Mesenchymal stem cell (in vitro differentiated cells and primary cell): ENCODE results near the gene B9D1.
A peak's percentile ranks its signal among the peaks of the same experiment; 100 is the strongest.

Source experiments
- DNase-seq: peaks from one replicate; pipeline ENCODE4 v3.0.0-alpha.2; 2013
- H2AFZ ChIP-seq: one replicate; pipeline ENCODE4 v1.6.1; 2013; ENCODE audit warnings: low read depth, mild to moderate bottlenecking, control low read depth, inconsistent platforms, low read length, moderate library complexity
- H2AK5ac ChIP-seq: 2 replicates; pipeline ENCODE4 v1.6.1; 2013; ENCODE audit warnings: low read length, moderate library complexity, mild to moderate bottlenecking, inconsistent platforms; ENCODE audit not compliant: severe bottlenecking
- H2BK120ac ChIP-seq: one replicate; pipeline ENCODE4 v1.6.1; 2013; ENCODE audit warnings: low read depth, mild to moderate bottlenecking, inconsistent platforms, low read length, moderate library complexity
- H2BK12ac ChIP-seq, 2 experiments: one replicate each; pipeline ENCODE4 v1.6.1; 2013; ENCODE audit warnings: inconsistent platforms in 2 of 2, low read length in 2 of 2, mild to moderate bottlenecking in 2 of 2, moderate library complexity in 2 of 2, control low read depth in 1 of 2
- H2BK15ac ChIP-seq: one replicate; pipeline ENCODE4 v1.6.1; 2013; ENCODE audit warnings: mild to moderate bottlenecking, low read depth, inconsistent platforms; ENCODE audit not compliant: poor library complexity, severe bottlenecking
- H2BK5ac ChIP-seq: 2 replicates; pipeline ENCODE4 v1.6.1; 2013; ENCODE audit warnings: low read depth, mild to moderate bottlenecking, low read length, control low read depth, inconsistent platforms; ENCODE audit not compliant: poor library complexity, severe bottlenecking
- H3K14ac ChIP-seq, 2 experiments: one replicate each; pipeline ENCODE4 v1.6.1; 2013; ENCODE audit warnings: inconsistent platforms in 2 of 2, low read length in 2 of 2, control low read depth in 1 of 2, mild to moderate bottlenecking in 1 of 2, moderate library complexity in 1 of 2
- H3K18ac ChIP-seq, 2 experiments: one replicate each; pipeline ENCODE4 v1.6.1; 2013; ENCODE audit warnings: inconsistent platforms in 2 of 2, low read length in 2 of 2, control low read depth in 1 of 2, low read depth in 1 of 2, mild to moderate bottlenecking in 1 of 2
- H3K23ac ChIP-seq, 2 experiments: one replicate each; pipeline ENCODE4 v1.6.1; 2013; ENCODE audit warnings: inconsistent platforms in 2 of 2, low read length in 2 of 2, mild to moderate bottlenecking in 2 of 2, moderate library complexity in 2 of 2, control low read depth in 1 of 2
- H3K27ac ChIP-seq: 2 replicates; pipeline ENCODE4 v1.5.1; 2013; ENCODE audit warnings: mild to moderate bottlenecking, moderate library complexity, low read length, control low read depth, inconsistent platforms; ENCODE audit not compliant: poor library complexity, severe bottlenecking
- H3K27me3 ChIP-seq, 2 experiments: 2 replicates each; pipeline versions ENCODE4 v1.6.1 to v1.7.0; 2013; ENCODE audit warnings: low read length in 2 of 2, mild to moderate bottlenecking in 2 of 2, moderate library complexity in 2 of 2, control low read depth in 1 of 2, inconsistent platforms in 1 of 2; ENCODE audit not compliant: control insufficient read depth in 1 of 2, insufficient read depth in 1 of 2
- H3K36me3 ChIP-seq, 2 experiments: 2 replicates each; pipeline versions ENCODE4 v1.6.1 to v1.7.0; 2013; ENCODE audit warnings: low read length in 2 of 2, control low read depth in 1 of 2, inconsistent platforms in 1 of 2, low read depth in 1 of 2, mild to moderate bottlenecking in 1 of 2; ENCODE audit not compliant: insufficient read depth in 2 of 2, control insufficient read depth in 1 of 2
- H3K4ac ChIP-seq, 2 experiments: one replicate each; pipeline ENCODE4 v1.6.1; 2013; ENCODE audit warnings: inconsistent platforms in 2 of 2, low read length in 2 of 2, mild to moderate bottlenecking in 2 of 2, moderate library complexity in 2 of 2, control low read depth in 1 of 2, low read depth in 1 of 2
- H3K4me1 ChIP-seq: 2 replicates; pipeline ENCODE4 v1.6.1; 2013; ENCODE audit warnings: low read depth, low read length, control low read depth; ENCODE audit not compliant: control insufficient read depth, insufficient read depth
- H3K4me2 ChIP-seq: 2 replicates; pipeline ENCODE4 v1.6.1; 2013; ENCODE audit warnings: low read length, mild to moderate bottlenecking, inconsistent platforms; ENCODE audit not compliant: poor library complexity, severe bottlenecking
- H3K4me3 ChIP-seq, 2 experiments: 2 replicates each; pipeline versions ENCODE4 v1.5.1 to v1.7.0; 2013; ENCODE audit warnings: low read length in 2 of 2, mild to moderate bottlenecking in 2 of 2, control low read depth in 1 of 2, low read depth in 1 of 2; ENCODE audit not compliant: insufficient read depth in 1 of 2
- H3K79me1 ChIP-seq: replicated peaks from 2 replicates; pipeline ENCODE4 v1.6.1; 2013; ENCODE audit warnings: mild to moderate bottlenecking, control low read depth, low read length, inconsistent platforms; ENCODE audit not compliant: poor library complexity, severe bottlenecking
- H3K9ac ChIP-seq: 2 replicates; pipeline ENCODE4 v1.7.0; 2013; ENCODE audit warnings: mild to moderate bottlenecking, low read length, moderate library complexity
- H3K9me3 ChIP-seq: 2 replicates; pipeline ENCODE4 v1.7.0; 2013; ENCODE audit warnings: mild to moderate bottlenecking, low read length; ENCODE audit not compliant: control insufficient read depth
- H4K8ac ChIP-seq: one replicate; pipeline ENCODE4 v1.6.1; 2013; ENCODE audit warnings: inconsistent platforms, mild to moderate bottlenecking, low read length, moderate library complexity
- H4K91ac ChIP-seq: one replicate; pipeline ENCODE4 v1.6.1; 2013; ENCODE audit warnings: mild to moderate bottlenecking, low read length, inconsistent platforms
- WGBS: methylation state at CpG from one replicate; pipeline ENCODE4 v1.1.7; 2013; ENCODE audit warnings: mixed read lengths; 5-methylcytosine and 5-hydroxymethylcytosine counted together

The B9D1 gene

DNA sequence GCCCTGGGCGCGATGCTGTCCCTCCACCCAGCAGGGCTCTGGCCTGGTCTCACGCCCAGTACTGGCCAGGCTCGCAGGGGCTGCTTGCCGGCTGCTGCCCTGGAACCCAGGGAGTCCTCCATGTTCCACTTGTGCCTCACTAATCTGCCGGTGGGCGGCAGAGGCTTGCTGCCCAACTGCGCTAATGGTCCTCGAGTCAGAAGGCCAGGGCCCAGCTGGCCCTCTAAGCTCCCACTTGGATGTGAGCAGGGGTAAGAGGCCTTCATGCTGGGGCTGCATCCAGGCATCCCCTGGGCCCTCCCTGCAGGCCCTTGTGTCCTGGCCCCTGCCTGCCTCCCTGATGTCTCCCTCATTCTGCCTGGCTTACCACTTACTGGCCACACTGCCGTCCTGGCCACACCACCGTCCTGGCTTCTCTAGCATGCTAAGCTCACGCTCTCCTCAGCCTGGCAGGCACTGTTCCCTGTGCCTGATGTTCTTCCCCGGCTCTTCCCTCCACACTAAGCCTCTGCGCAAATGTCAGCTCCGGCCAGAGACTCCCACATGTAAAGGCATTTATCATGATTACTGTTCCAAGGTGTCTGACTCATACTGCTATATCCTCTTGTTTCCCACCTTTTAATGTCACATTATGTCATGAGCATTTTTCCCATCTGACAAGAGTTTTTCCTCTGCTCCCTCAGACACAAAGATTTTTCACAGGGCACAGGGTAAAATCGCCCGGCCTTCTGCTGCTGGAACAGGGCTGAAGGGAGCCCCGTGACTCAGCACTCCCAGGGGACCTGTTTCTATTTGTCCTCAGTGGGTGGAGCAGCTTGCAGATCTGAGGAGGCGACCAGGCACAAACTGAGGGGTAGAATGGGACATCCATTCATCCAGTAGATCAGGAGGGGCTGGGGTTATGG, 15.9 kb downstream of the B9D1 start:
- no peaks in the 10 kb centered on the region for H3K9me3 ChIP-seq
- WGBS = 52% methylated on average over 19 of the region's 19 CpGs

GRCh38 chr17:19345486-19346350, 16.8 kb downstream of the B9D1 start:
- Histone ChIP-seq H4K8ac (peak overlapping the region; percentile 79), H3K4me2 (no peak overlapping the region), H3K14ac (peak overlapping the region in 1 of 2 experiments; percentile 88), H3K4ac (peak overlapping the region; percentile 16 to 71), H4K91ac (peak overlapping the region; percentile 12), H3K23ac (peak overlapping the region in 1 of 2 experiments; percentile 15), H3K18ac (peak overlapping the region; percentile 56 to 89), H3K4me3 (no peak overlapping the region), H3K79me1 (no peaks in the 10 kb centered on the region), H3K9ac (peak overlapping the region; percentile 61), H3K4me1 (peaks cover 37% of the 10 kb centered on the region), H2AK5ac (no peak overlapping the region), H2BK12ac (peak overlapping the region; percentile 24 to 28), H2BK120ac (no peak overlapping the region), H2BK5ac (no peak overlapping the region), H3K9me3 (no peaks in the 10 kb centered on the region), H2AFZ (no peak overlapping the region), H3K36me3 (peaks cover 0 to 24% of the 10 kb centered on the region in 2 experiments), H3K27me3 (no peaks in the 10 kb centered on the region), H3K27ac (no peak overlapping the region), H2BK15ac (peak overlapping the region; percentile 35)
- WGBS = 96% methylated on average over 13 of the region's 13 CpGs
- no peak for DNase-seq

More for the DNA sequence above, 15.9 kb downstream of the B9D1 start:
- no peaks in the 10 kb centered on the region for H3K79me1 ChIP-seq
- DNase-seq = peak; percentile 90
- H3K4ac ChIP-seq = peak overlapping the region; percentile 16 to 71
- H4K91ac ChIP-seq = peak overlapping the region; percentile 12
- H3K4me2 ChIP-seq = no peak overlapping the region
- H3K14ac ChIP-seq = peak overlapping the region in 1 of 2 experiments; percentile 88
- no peak overlapping the region for H2AK5ac ChIP-seq
- H3K18ac ChIP-seq = peak overlapping the region; percentile 56 to 89
- H3K27me3 ChIP-seq = no peaks in the 10 kb centered on the region
- H3K23ac ChIP-seq = no peak overlapping the region
- H3K36me3 ChIP-seq = peaks cover 0 to 20% of the 10 kb centered on the region in 2 experiments
- H2BK12ac ChIP-seq = peak overlapping the region in 1 of 2 experiments; percentile 24
- H3K9ac ChIP-seq = peak overlapping the region; percentile 61
- peak overlapping the region; percentile 43 for H3K27ac ChIP-seq
- no peak overlapping the region for H3K4me3 ChIP-seq
- H4K8ac ChIP-seq = peak overlapping the region; percentile 79
- H3K4me1 ChIP-seq = peaks cover 34% of the 10 kb centered on the region
- no peak overlapping the region for H2BK120ac ChIP-seq
- no peak overlapping the region for H2AFZ ChIP-seq
- H2BK15ac ChIP-seq = peak overlapping the region; percentile 1
- no peak overlapping the region for H2BK5ac ChIP-seq

- Histone ChIP-seq H3K4ac (no peak overlapping the region), H2BK15ac (no peak overlapping the region), H3K27ac (no peak overlapping the region), H3K4me1 (peaks cover 37% of the 10 kb centered on the region), H3K27me3 (no peaks in the 10 kb centered on the region), H3K9ac (no peak overlapping the region), H2AK5ac (no peak overlapping the region), H3K9me3 (no peaks in the 10 kb centered on the region), H2BK5ac (no peak overlapping the region), H3K4me2 (no peak overlapping the region), H2BK120ac (no peak overlapping the region), H4K91ac (no peak overlapping the region), H3K4me3 (no peak overlapping the region), H4K8ac (no peak overlapping the region), H3K79me1 (no peaks in the 10 kb centered on the region), H3K36me3 (peaks cover 0 to 24% of the 10 kb centered on the region in 2 experiments), H3K14ac (no peak overlapping the region), H2AFZ (no peak overlapping the region), H3K23ac (no peak overlapping the region), H2BK12ac (no peak overlapping the region), H3K18ac (no peak overlapping the region)
- WGBS = 96% methylated on average over 7 of the region's 7 CpGs
- no peak for DNase-seq
Observed at GRCh38 chr17:19345067-19345460, 17.5 kb downstream of the B9D1 start.
